ENCODE data around the gene KCNK15. TPM values are rescaled to one million over a fixed set of nuclear protein-coding genes. Genes with fewer than 3 reads are reported as not detected.

The KCNK15 gene
- total and polyA plus RNA-seq, 4 donors: 0.48 to 2.6 (median 1.1) TPM

DNA sequence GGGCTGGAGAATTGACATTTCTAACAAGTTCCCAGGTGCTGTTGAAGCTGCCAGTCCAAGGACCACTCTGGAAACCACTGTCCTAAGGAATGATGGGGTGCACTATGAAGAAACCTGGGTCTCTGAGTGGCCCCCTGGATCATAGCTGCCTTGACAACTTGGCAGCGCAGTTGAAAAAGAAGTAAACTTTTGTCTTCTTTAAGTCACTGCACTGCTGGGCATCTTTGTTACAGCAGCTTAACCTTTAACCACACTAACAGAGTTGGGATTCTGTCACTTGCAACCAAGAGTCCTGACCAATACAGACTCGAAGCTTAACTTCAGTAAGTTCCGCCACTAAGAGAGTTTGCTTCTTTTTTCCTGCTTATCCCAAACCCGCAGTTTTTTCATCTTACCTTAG lies 8.5 kb upstream of the KCNK15 start:
- 97 to 98% methylated on average over 4 of the region's 4 CpGs for WGBS, 2 donors
- TF ChIP-seq, protein P1, sequence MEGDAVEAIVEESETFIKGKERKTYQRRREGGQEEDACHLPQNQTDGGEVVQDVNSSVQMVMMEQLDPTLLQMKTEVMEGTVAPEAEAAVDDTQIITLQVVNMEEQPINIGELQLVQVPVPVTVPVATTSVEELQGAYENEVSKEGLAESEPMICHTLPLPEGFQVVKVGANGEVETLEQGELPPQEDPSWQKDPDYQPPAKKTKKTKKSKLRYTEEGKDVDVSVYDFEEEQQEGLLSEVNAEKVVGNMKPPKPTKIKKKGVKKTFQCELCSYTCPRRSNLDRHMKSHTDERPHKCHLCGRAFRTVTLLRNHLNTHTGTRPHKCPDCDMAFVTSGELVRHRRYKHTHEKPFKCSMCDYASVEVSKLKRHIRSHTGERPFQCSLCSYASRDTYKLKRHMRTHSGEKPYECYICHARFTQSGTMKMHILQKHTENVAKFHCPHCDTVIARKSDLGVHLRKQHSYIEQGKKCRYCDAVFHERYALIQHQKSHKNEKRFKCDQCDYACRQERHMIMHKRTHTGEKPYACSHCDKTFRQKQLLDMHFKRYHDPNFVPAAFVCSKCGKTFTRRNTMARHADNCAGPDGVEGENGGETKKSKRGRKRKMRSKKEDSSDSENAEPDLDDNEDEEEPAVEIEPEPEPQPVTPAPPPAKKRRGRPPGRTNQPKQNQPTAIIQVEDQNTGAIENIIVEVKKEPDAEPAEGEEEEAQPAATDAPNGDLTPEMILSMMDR (IDR thresholded peaks at IDR 0.05; ENCODE audit: control extremely low read depth, extremely low read depth): no peak
- no peak for ATAC-seq (ENCODE audit: insufficient read depth, low FRiP score)

DNA sequence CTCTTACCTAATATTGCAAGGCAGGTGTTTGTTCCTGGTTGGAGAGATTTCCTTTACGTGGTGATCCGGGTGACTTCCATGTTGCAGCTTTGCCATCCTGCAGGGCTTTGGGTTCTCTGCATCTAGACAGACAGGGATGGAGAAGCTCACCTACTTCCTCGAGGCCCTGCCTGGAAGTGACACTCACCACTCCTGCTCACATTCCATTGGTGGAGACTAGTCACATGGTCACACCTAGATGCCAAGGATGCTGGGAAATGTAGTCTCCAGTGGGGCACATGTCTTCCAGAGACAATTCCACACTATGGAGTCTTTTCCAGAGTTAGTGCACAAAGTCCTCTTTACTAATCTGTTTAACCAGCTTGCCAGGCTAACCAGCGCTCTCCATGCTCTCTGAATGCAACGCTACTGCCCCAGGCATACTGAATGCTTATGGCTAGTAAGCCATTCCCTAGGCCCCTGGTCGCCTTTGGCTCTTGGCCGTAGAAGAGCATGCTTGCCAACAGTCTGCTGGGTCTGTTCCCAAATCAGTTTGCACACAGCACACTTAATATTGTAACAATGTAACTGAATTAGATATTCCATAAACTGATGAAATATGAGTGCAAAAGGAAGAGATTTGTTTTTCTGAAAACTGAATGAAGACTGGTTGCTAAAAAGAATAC lies 6.7 kb upstream of the KCNK15 start:
- H3K36me3 ChIP-seq (ENCODE audit: control insufficient read depth in 4 of 4, insufficient read depth in 4 of 4, low read length in 4 of 4): no peaks in the 10 kb centered on the region
- ATAC-seq (ENCODE audit: insufficient read depth, low FRiP score) (no peak), DNase-seq (peak; percentile 60 to 86 (median 85))
- H3K4me3 ChIP-seq: no peak overlapping the region
- H3K9ac ChIP-seq (ENCODE audit: insufficient read depth in 1 of 2, low read length in 2 of 2): no peak overlapping the region
- TF ChIP-seq, protein P1 (IDR thresholded peaks at IDR 0.05; ENCODE audit: control extremely low read depth, extremely low read depth): no peak
- H3K27me3 ChIP-seq (ENCODE audit: control insufficient read depth in 3 of 3, insufficient read depth in 3 of 3, low read length in 2 of 3): no peaks in the 10 kb centered on the region
- H3K9me3 ChIP-seq (ENCODE audit: control insufficient read depth in 4 of 4, insufficient read depth in 3 of 4, low read length in 3 of 4): no peaks in the 10 kb centered on the region
- H3K27ac ChIP-seq (ENCODE audit: low read depth in 1 of 2, low read length in 1 of 2): no peak overlapping the region
- H3K4me1 ChIP-seq (ENCODE audit: control insufficient read depth in 5 of 5, insufficient read depth in 5 of 5, low read length in 5 of 5): peaks cover 0 to 15% (median 0%) of the 10 kb centered on the region in 5 donors
- WGBS, 2 donors: 71 to 81% methylated on average over 7 of the region's 7 CpGs

More for the DNA sequence above, 8.5 kb upstream of the KCNK15 start:
- Histone ChIP-seq H3K27me3 (ENCODE audit: control insufficient read depth in 3 of 3, insufficient read depth in 3 of 3, low read length in 2 of 3) (no peaks in the 10 kb centered on the region), H3K4me1 (ENCODE audit: control insufficient read depth in 5 of 5, insufficient read depth in 5 of 5, low read length in 5 of 5) (peaks cover 0 to 15% (median 0%) of the 10 kb centered on the region in 5 donors), H3K36me3 (ENCODE audit: control insufficient read depth in 4 of 4, insufficient read depth in 4 of 4, low read length in 4 of 4) (no peaks in the 10 kb centered on the region), H3K27ac (ENCODE audit: low read depth in 1 of 2, low read length in 1 of 2) (no peak overlapping the region), H3K4me3 (no peak overlapping the region), H3K9ac (ENCODE audit: insufficient read depth in 1 of 2, low read length in 2 of 2) (no peak overlapping the region), H3K9me3 (ENCODE audit: control insufficient read depth in 4 of 4, insufficient read depth in 3 of 4, low read length in 3 of 4) (no peaks in the 10 kb centered on the region)
- DNase-seq: no peak

DNA sequence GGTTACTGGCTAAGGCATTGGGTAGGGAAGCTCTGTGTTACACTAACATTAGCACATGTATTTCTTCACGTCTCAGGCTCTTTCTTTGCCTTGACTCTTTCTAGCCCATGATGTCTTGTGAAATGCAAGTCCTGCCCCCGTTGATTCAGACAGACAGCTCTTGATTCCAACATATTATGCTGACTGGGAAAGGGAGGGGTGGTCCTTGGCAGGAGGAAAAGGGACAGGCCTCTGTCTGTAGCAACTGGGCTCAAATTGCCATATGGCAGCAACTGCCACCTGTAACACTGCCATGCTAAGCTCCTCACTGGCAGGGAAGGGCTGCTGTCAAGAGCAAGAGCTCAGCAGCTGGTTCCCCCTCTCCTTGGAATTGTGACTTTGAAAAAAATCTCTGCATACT lies 5.7 kb upstream of the KCNK15 start:
- ATAC-seq (ENCODE audit: insufficient read depth, low FRiP score) (no peak), DNase-seq (peak in 2 of 3 donors; percentile 42 to 65)
- no peak overlapping the region for H3K9ac ChIP-seq (ENCODE audit: insufficient read depth in 1 of 2, low read length in 2 of 2)
- H3K27me3 ChIP-seq (ENCODE audit: control insufficient read depth in 3 of 3, insufficient read depth in 3 of 3, low read length in 2 of 3): peaks cover 0 to 3% (median 0%) of the 10 kb centered on the region in 3 donors
- no peaks in the 10 kb centered on the region for H3K9me3 ChIP-seq (ENCODE audit: control insufficient read depth in 4 of 4, insufficient read depth in 3 of 4, low read length in 3 of 4)
- TF ChIP-seq, protein P1 (IDR thresholded peaks at IDR 0.05; ENCODE audit: control extremely low read depth, extremely low read depth): no peak
- H3K36me3 ChIP-seq (ENCODE audit: control insufficient read depth in 4 of 4, insufficient read depth in 4 of 4, low read length in 4 of 4): no peaks in the 10 kb centered on the region
- WGBS, 2 donors: 61 to 66% methylated on average over 2 of the region's 2 CpGs
- no peak overlapping the region for H3K4me3 ChIP-seq
- no peak overlapping the region for H3K27ac ChIP-seq (ENCODE audit: low read depth in 1 of 2, low read length in 1 of 2)
- peaks cover 0 to 15% (median 0%) of the 10 kb centered on the region in 5 donors for H3K4me1 ChIP-seq (ENCODE audit: control insufficient read depth in 5 of 5, insufficient read depth in 5 of 5, low read length in 5 of 5)
